Measurements from ENCODE around the gene SEC22B.
"Not testable (repeated sequence)": the region's sequence is repeated elsewhere in the genome, so short reads cannot be mapped to it uniquely, and the experiment has no call there.

SEC22B gene

GRCh38 chr1:120144626-120145025, 31.7 kb downstream of the SEC22B start:
- DNase-seq: not testable (repeated sequence)

DNA sequence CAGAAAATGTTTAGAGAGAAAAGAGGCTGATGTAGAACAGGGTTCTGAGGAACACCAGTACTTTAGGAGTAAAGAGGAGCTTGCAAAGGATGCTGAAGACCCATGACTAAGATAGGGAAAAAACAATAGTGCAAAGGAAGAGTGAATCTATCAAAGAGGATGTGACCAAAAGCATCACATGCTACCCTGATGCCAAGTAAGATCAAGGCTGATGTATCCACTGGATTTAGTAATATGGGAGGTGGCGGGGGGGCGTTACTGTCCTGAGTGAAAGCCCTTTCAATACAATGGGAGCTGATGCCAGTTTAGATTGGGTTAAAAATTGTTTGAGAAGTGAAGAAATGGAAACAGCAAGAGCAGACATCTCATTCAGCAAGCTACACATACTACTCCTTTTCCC, 32.2 kb downstream of the SEC22B start:
- not testable (repeated sequence) for DNase-seq

- DNase-seq: not testable (repeated sequence)
Observed at GRCh38 chr1:120143334-120143733, 33.0 kb downstream of the SEC22B start.

GRCh38 chr1:120142512-120143263, 33.6 kb downstream of the SEC22B start:
- not testable (repeated sequence) for DNase-seq

GRCh38 chr1:120141865-120142264, 34.5 kb downstream of the SEC22B start:
- DNase-seq: not testable (repeated sequence)

DNA sequence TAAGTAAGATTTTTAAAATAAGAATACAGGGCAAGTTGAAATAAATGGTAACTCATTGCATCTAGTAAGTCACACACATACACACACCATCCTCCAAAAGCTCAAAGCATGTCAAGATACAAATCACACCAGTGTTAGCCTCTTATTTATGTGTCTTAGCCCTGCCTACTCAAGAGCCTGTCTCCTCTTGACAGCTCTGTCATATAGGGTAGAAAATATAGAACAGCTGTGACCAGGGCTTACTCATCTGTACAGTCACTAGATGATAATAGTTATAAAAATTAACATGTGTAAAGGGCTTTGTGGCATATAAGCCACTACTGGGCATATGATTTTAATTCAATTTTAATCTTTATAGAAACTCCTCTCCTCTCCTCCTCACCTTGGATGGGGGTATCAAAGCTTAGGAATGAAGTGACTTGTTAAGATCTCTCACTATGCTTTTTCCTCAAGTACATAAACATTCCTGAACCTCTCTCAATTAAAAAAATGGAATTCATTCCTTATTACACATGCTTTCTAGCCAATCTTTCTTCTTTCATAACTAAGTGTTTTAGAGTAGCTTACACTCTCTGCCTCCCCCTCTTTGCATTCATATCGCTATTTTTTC, 35.6 kb downstream of the SEC22B start:
- not testable (repeated sequence) for DNase-seq

DNA sequence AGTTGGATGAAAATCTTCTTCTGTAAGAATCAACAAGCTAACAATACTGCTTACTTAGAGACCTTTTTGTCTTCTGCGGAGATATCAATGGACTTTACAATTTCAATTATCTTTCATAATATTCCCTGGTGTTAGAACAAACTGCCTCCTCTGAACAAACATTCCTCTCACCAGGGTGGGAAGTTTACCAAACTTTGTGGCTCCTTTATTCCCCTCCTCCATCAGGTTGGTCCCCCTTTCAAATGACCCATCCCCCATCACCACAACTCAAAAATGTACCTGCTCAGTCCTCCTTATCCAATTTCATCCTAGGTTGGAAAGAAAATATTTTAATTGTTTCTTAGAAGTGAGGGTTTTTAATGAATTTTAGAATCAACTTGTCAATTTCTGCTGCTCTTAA, 40.2 kb downstream of the SEC22B start:
- DNase-seq: not testable (repeated sequence)

GRCh38 chr1:120133928-120134325, 42.4 kb downstream of the SEC22B start:
- not testable (repeated sequence) for DNase-seq

GRCh38 chr1:120133228-120133927, 42.9 kb downstream of the SEC22B start:
- DNase-seq: no peak

DNA sequence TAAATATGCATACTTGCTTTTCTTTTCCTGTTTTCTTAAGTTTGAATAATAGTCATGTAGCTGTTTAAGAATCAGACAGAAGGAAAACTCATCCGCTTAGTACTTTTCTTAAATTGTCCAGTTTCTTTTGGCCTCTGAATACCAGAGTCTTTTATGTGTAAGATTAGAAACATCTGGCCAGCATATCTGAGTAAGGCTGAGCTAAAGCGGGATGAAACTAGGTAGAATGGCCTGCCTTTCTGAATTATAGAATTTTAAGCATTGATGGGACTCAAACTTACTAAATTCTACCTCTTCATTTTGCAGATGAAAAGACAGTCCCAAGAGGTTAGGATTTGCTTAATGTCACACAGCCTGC, 43.9 kb downstream of the SEC22B start:
- not testable (repeated sequence) for DNase-seq

DNA sequence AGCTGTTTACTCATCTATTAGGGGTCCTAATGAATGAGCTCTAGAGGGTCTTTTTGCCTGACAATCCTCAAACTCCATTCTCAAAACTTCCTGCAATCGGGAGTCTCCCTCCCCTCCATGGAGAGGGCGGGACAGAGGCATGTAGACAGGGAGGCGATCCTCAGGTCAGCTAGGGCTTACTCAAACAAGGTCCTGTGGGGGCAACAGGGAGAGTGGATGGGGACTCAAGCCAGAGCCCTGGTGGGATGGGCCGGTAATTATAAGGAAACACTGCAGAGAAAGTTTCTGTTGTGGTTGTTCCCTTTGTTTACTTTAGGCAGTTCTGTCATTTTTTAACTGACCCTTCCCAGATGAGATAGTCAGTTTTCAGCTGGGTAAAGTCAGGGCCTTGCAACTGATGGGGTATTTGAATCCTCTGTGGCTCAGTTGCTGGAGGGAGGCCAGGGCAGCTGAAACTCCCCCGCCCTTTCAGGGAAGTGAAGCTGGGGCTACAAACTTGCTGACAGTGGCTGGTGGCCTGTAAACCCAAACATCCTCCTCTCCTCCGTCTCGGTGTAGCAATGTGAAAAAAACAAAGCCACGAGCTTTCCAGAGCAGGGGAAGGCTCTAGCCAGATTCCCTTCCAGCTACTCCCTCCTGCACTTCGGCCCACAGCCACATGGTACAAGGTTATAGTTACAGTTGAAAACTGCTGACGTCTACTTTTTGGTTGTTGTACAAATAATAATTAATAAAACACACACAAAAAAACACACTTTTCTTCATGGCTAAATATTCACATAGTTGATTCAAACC, 44.5 kb downstream of the SEC22B start:
- DNase-seq: not testable (repeated sequence)

- not testable (repeated sequence) for DNase-seq
Observed at GRCh38 chr1:120127921-120128320, 48.4 kb downstream of the SEC22B start.

GRCh38 chr1:120126216-120126615, 50.1 kb downstream of the SEC22B start:
- not testable (repeated sequence) for DNase-seq

GRCh38 chr1:120124628-120125027, 51.7 kb downstream of the SEC22B start:
- DNase-seq: not testable (repeated sequence)

DNA sequence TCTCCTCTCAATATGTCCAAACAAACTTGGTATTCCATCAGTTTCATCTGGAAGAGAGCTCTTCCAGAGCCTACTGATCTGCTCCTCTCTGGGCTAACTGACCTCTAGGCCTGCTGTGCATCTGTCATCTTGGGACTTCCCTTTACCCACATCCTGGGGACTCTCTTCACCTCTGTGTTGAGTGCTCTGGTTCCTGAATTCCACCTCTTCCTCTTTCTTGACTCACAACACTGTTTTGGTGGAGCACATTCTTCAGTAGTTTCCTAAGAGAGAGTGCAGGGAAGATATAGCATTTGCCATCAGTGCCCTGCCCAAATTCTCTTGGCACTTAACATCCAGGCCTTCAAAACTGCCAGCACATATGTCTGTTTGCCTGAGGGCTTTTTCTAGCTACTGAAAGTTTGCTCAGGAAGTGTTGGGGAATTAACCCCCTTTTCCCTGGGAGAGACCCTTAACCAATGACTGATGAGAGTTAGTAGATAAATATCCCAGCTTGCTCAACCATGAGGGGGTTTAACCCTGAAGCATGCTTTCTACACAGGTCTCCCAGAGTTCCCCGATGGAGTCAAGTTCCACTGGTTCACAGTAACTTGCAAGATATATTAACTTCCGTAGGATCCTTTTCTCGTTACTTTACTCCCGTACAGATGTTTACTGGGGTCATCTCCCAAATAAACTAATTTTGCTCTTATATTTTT, 52.4 kb downstream of the SEC22B start:
- not testable (repeated sequence) for DNase-seq

DNA sequence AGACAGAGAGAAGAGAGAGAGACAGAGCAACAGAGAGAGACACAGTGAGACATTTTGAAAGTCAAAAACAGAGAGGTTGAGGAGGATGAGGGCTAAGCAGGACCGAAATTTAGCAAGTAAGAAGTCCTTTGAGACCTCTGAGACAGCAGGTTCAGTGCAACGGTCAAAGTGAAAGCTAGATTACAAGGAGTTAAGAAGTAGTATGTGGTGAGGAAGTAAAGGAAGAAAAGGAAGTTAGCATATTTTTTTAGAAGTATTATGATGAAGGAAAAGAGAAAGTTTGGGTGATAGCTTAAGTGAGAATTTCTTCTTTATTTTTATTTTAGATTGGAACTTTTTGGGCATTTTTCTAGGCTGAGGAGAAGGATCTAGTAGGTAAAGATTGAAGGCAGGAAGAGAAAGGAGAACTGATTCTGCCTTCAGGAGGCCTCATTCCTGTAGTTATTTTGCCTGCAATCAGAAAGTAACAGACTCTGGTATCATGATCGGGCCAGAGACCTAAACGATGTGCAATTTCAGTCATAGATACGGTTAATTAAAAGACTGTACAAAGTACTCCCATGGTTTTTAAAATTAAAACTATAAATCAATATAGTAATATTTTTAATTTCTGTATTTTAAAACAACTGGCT, 53.9 kb downstream of the SEC22B start:
- DNase-seq: not testable (repeated sequence)

DNA sequence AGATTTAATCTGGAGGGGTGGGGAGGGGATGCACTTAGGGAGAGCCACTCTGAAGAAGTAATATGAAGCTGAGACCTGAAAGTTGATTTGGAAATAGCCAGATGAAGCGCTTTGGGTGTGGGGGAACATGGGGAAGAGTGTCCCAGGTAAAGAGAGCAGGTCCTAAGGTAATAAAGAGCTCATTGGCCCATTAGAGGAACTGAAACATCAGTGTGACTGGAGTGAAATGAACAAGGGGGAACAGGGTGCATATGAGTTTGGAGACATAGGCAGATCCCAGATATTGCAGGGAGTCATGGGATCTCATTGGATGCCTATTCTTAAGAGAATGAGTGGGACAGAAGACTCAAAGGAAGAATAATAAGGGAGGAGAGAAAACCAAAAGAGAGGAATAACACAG, 54.5 kb downstream of the SEC22B start:
- not testable (repeated sequence) for DNase-seq

GRCh38 chr1:120120525-120120924, 55.8 kb downstream of the SEC22B start:
- DNase-seq: not testable (repeated sequence)

DNA sequence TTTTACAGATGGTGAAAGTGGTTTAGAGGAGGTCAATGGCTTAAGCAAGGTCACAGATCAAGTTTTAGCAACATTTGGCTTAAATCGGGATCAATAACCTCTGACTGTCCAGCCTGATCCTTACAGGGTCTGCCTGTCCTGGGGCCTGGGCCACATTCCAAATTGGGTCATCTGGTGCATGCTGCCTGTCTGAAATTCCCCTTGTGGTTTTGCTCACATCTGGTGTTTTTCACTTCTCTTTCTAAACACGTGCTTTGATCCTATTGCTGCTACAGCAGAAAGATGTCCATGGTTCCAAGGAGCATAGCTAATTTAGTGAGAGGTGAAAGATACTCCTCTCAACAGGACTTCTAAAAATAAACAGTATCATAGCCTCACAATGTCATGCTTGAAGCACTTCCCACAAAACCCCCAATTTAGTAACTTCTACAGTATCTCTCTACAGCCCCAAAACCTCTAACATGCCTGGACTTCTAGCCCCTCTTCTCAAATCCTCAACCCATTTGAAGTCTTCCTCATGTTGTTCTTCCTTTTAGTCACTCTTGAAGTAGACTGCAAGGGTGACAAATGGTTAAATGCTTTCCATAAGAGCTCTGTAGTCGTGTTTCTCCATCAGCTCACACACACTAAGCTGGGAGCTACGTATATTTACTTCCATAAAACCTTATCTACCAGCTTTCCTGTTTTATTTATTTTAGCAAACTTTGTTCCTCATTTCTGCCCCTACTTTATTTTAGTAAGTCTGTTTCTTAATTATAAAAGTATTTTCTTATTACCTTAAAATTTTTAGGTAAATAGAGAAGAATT, 58.7 kb downstream of the SEC22B start:
- not testable (repeated sequence) for DNase-seq

- not testable (repeated sequence) for DNase-seq
Observed at GRCh38 chr1:120116094-120116493, 60.2 kb downstream of the SEC22B start.

- DNase-seq: not testable (repeated sequence)
Observed at GRCh38 chr1:120113134-120113533, 63.2 kb downstream of the SEC22B start.

All from activated gamma-delta T cell (primary cell).